Measurements from ENCODE around the gene CSGALNACT2. TPM values are rescaled to one million over a fixed set of nuclear protein-coding genes. Genes with fewer than 3 reads are reported as not detected.

Gene CSGALNACT2
- total RNA-seq, 3 donors from 2014 or later, result 21.6 to 35.5 (median 27.8) TPM

DNA sequence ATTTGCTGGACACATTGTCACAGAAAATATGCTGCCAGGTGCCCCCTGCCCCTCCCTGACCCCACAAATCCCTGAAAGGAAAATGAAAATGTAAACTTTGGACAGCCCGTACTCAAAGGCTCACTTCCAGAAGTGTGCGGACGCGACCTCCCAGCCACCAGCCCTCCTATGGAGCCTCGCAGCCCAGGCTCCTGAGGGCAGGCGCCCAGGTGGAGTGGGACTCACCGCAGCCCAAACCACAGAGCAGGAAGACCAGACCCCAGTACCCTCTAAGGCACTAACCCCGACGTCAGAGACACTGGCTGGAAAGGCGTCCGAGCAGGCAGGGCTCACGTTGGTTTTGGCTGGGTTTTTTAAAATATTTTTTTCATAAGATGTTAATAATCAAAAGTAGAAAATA is 57.3 kb downstream of the CSGALNACT2 start:
- Histone ChIP-seq H3K36me3 (no peaks in the 10 kb centered on the region), H3K27me3 (no peaks in the 10 kb centered on the region), H3K9me3 (no peaks in the 10 kb centered on the region), H3K4me3 (no peak overlapping the region), H3K27ac (no peak overlapping the region), H3K4me1 (no peaks in the 10 kb centered on the region)
- intact Hi-C loops (cut with DNase I; ENCODE audit: low total_unique reads), result no loop called here
- no peak for DNase-seq (ENCODE audit: low spot score in 2 of 2)
- TF ChIP-seq POLR2AphosphoS5 (IDR thresholded peaks at IDR 0.05) (no peak), POLR2A (IDR thresholded peaks at IDR 0.05) (no peak)
- TF ChIP-seq, protein P1, sequence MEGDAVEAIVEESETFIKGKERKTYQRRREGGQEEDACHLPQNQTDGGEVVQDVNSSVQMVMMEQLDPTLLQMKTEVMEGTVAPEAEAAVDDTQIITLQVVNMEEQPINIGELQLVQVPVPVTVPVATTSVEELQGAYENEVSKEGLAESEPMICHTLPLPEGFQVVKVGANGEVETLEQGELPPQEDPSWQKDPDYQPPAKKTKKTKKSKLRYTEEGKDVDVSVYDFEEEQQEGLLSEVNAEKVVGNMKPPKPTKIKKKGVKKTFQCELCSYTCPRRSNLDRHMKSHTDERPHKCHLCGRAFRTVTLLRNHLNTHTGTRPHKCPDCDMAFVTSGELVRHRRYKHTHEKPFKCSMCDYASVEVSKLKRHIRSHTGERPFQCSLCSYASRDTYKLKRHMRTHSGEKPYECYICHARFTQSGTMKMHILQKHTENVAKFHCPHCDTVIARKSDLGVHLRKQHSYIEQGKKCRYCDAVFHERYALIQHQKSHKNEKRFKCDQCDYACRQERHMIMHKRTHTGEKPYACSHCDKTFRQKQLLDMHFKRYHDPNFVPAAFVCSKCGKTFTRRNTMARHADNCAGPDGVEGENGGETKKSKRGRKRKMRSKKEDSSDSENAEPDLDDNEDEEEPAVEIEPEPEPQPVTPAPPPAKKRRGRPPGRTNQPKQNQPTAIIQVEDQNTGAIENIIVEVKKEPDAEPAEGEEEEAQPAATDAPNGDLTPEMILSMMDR (IDR thresholded peaks at IDR 0.05), result no peak

DNA sequence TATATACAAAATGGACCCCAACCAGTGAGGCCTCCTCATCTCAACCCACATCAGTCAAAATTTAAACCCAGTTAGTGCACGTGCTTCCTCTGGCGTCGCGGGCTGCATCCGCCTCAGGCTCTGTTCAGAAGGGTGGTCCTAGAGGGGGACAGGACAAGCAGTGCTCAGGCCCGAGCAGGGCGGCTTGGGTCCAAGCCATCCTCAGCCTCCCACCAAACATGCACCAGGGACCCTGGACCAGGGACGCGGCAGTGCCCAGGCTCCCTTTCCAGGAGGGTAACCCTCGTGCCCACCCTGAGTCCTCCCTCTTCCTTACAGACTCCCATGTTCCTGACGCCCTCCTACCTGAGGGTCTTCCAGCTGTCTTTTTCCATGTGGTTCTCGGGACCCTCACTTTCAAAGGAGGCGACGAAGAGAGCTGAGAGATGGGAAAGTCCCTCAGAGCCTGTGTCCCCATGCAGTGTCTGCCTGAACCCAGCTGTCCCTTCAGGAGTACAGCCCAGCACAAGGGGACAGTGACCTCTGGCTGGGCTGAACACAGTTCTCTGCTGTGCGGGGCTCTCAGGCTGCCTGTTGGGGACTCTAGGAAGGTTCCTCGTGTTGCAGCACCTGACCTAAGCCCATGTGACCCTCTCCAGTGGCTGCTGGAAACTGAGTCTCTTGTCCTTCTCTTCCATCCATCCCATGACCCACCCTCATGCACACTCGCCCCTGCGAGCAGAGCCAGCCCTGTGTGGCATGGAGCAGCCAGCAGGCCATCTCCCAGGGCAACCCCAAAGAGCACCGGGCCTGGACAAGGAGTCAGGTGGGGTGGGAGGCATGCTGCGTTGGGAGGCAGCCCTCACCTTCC is 58.1 kb downstream of the CSGALNACT2 start:
- Histone ChIP-seq H3K27ac (no peak overlapping the region), H3K9me3 (no peaks in the 10 kb centered on the region), H3K4me3 (no peak overlapping the region), H3K4me1 (no peaks in the 10 kb centered on the region), H3K27me3 (no peaks in the 10 kb centered on the region), H3K36me3 (no peaks in the 10 kb centered on the region)
- peak in 1 of 2 donors; percentile 15 for DNase-seq (ENCODE audit: low spot score in 2 of 2)
- TF ChIP-seq POLR2A (IDR thresholded peaks at IDR 0.05) (no peak), POLR2AphosphoS5 (IDR thresholded peaks at IDR 0.05) (no peak)
- intact Hi-C loops (cut with DNase I; ENCODE audit: low total_unique reads), result no loop called here

DNA sequence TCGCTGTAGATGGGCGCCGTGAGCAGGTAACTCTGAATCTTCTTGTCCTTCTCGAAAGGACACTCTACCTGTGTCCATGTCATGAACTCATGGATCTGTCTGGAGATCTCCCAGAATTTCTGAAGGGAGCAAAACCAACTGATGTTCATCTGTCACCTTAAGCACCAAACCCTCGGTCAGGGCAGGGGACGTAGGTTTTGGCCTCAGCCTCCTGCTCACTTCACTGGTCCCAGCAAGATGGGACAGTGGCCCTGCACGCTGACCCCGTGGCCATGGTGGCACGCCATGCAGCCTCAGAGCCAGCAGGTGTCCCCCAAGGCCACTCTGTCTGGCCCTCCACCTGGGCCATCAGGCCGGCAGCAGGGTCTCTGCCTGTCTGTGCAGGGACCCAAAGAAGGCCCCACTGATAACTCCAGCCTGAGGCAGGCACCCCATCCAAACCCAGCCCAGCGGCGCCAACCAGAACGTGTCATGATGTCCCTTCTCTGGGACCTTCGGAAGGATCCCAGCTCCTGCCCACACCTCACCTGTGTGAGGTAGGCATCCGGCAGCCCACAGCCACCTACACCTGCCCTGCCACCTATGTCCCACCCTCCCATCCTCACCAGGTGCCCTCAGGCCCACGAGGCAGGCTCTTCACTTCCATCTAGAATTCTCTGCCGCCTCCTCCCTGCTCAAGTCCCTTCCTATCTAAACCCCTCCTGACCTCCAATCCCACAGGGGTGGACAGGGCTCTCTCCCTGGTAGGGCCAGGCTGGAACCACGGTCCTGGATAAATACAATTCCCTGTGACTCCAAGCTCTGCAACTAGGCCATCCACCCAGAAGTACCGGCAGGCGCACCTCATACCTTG is 59.0 kb downstream of the CSGALNACT2 start:
- no peaks in the 10 kb centered on the region for H3K36me3 ChIP-seq
- H3K27me3 ChIP-seq, result no peaks in the 10 kb centered on the region
- TF ChIP-seq, protein P1 (IDR thresholded peaks at IDR 0.05), result no peak
- TF ChIP-seq POLR2A (IDR thresholded peaks at IDR 0.05) (no peak), POLR2AphosphoS5 (IDR thresholded peaks at IDR 0.05) (no peak)
- H3K4me3 ChIP-seq, result no peak overlapping the region
- no peak overlapping the region for H3K27ac ChIP-seq
- no peaks in the 10 kb centered on the region for H3K4me1 ChIP-seq
- no peaks in the 10 kb centered on the region for H3K9me3 ChIP-seq
- DNase-seq (ENCODE audit: low spot score in 2 of 2), result peak in 1 of 2 donors; percentile 4
- intact Hi-C loops (cut with DNase I; ENCODE audit: low total_unique reads), result no loop called here

DNA sequence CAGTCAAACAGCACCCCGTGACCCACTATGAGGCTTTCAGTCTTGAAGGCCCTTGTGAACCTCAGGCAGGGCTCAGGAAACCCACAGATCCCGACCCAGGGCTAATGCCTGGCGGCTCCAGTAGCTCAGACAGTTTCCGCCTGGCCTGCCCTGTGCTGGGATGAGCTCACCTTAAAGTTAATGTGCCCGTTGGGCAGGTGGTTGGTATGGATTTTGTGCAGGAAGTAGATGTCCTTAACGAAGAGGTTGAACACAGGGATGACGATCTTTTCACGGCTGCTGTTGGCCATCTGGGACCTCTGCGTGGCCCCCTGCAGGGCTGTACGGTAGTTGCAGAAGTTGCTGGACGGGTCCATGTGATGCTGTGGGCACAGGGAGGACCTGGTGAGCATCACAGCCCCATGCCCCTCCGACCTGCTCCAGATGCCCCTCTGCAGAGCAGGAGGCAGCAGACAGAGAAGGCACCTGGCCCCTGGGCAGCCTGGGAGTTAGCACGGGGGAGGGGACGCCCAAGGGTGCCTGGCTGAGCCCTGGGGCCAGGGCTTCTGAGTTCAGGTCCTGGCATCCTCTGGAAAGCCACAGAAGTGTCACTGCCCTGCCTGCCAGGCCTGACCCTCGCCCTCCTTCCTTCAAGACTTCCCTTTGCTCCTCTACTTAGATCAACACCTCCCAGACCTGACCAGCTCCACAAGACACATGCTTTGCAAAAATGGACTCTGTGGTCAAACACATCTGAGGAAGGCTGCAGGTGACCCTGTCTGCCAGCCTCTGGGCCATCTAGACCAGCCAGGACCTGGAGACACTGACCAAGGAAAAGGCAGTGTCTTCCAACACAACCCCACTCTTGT is 59.8 kb downstream of the CSGALNACT2 start:
- H3K36me3 ChIP-seq, result no peaks in the 10 kb centered on the region
- intact Hi-C loops (cut with DNase I; ENCODE audit: low total_unique reads), result no loop called here
- no peaks in the 10 kb centered on the region for H3K27me3 ChIP-seq
- TF ChIP-seq POLR2AphosphoS5 (IDR thresholded peaks at IDR 0.05), result no peak
- TF ChIP-seq, protein P1 (IDR thresholded peaks at IDR 0.05), result no peak
- no peaks in the 10 kb centered on the region for H3K4me1 ChIP-seq
- H3K9me3 ChIP-seq, result no peaks in the 10 kb centered on the region
- H3K4me3 ChIP-seq, result no peak overlapping the region
- H3K27ac ChIP-seq, result no peak overlapping the region
- DNase-seq (ENCODE audit: low spot score in 2 of 2), result peak in 1 of 2 donors; percentile 14

DNA sequence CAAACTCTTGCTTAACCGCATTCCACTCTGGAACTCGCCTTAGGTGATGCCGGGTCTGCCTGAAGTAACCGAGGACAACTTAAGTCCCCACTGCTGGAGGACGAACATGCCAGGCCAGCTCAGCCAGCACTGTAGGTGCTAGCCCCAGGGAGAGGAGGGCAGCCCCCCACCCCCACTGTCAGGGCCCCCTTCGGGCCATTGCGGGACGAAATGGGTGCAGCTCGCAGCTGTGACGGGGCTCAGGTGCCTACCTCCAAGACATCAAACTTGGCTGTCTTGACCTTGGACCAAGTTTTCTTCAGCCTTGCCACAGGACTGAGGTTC is 60.4 kb downstream of the CSGALNACT2 start:
- DNase-seq (ENCODE audit: low spot score in 2 of 2), result peak in 1 of 2 donors; percentile 13
- intact Hi-C loops (cut with DNase I; ENCODE audit: low total_unique reads), result no loop called here
- no peaks in the 10 kb centered on the region for H3K36me3 ChIP-seq

More for the DNA sequence above, 60.4 kb downstream of the CSGALNACT2 start:
- no peaks in the 10 kb centered on the region for H3K4me1 ChIP-seq
- no peaks in the 10 kb centered on the region for H3K9me3 ChIP-seq
- no peak overlapping the region for H3K4me3 ChIP-seq
- TF ChIP-seq POLR2AphosphoS5 (IDR thresholded peaks at IDR 0.05) (no peak), POLR2A (IDR thresholded peaks at IDR 0.05) (no peak)
- TF ChIP-seq, protein P1 (IDR thresholded peaks at IDR 0.05), result no peak
- H3K27me3 ChIP-seq, result no peaks in the 10 kb centered on the region
- no peak overlapping the region for H3K27ac ChIP-seq
